ENCODE results near the gene ZNF552. TPM values are rescaled to one million over a fixed set of nuclear protein-coding genes. Genes with fewer than 3 reads are reported as not detected.

Gene ZNF552
- total RNA-seq, 1 experiment from 2014 or later, result 13.1 TPM

DNA sequence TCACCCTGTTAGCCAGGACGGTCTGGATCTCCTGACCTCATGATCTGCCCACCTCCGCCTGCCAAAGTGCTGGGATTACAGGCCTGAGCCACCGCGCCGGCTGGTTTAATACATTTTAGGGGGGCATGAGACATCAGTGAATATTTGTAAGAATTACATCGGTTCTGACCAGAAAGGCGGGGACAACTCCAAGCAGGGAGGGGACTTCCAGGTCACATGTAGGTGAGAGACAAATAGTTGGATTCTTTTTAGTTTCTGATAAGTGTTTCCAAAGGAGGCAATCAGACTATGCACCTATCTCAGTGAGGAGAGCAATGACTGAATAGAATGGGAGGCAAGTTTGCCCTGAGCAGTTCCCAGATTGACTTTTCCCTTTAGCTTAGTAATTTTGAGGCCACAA lies 3.7 kb upstream of the ZNF552 start:
- peaks cover 13% of the 10 kb centered on the region for H3K36me3 Mint-ChIP-seq
- H3K4me1 Mint-ChIP-seq, result peaks cover 57% of the 10 kb centered on the region
- no peak for ATAC-seq
- peak overlapping the region; percentile 96 for H3K27ac Mint-ChIP-seq
- POLR2A ChIA-PET, result interaction anchor here (1.5 to 2.3 kb wide), 3 partner anchors 12 to 72 kb away, joined by 7 to 10 read pairs (median 8); partner anchors contain the start of genes ZNF586, ZNF587B and ZNF776
- DNase-seq (ENCODE audit: low spot score), result no peak
- TF ChIP-seq, protein P1, sequence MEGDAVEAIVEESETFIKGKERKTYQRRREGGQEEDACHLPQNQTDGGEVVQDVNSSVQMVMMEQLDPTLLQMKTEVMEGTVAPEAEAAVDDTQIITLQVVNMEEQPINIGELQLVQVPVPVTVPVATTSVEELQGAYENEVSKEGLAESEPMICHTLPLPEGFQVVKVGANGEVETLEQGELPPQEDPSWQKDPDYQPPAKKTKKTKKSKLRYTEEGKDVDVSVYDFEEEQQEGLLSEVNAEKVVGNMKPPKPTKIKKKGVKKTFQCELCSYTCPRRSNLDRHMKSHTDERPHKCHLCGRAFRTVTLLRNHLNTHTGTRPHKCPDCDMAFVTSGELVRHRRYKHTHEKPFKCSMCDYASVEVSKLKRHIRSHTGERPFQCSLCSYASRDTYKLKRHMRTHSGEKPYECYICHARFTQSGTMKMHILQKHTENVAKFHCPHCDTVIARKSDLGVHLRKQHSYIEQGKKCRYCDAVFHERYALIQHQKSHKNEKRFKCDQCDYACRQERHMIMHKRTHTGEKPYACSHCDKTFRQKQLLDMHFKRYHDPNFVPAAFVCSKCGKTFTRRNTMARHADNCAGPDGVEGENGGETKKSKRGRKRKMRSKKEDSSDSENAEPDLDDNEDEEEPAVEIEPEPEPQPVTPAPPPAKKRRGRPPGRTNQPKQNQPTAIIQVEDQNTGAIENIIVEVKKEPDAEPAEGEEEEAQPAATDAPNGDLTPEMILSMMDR (IDR thresholded peaks at IDR 0.05), result no peak
- TF ChIP-seq TEAD1 (CRISPR knock-in tag; IDR thresholded peaks at IDR 0.05) (no peak), RORB (CRISPR knock-in tag; IDR thresholded peaks at IDR 0.05) (no peak), ZNF232 (CRISPR knock-in tag; IDR thresholded peaks at IDR 0.05) (no peak), ZNF263 (CRISPR knock-in tag; IDR thresholded peaks at IDR 0.05; ENCODE audit: low read depth) (no peak)
- TF ChIP-seq, protein P2, sequence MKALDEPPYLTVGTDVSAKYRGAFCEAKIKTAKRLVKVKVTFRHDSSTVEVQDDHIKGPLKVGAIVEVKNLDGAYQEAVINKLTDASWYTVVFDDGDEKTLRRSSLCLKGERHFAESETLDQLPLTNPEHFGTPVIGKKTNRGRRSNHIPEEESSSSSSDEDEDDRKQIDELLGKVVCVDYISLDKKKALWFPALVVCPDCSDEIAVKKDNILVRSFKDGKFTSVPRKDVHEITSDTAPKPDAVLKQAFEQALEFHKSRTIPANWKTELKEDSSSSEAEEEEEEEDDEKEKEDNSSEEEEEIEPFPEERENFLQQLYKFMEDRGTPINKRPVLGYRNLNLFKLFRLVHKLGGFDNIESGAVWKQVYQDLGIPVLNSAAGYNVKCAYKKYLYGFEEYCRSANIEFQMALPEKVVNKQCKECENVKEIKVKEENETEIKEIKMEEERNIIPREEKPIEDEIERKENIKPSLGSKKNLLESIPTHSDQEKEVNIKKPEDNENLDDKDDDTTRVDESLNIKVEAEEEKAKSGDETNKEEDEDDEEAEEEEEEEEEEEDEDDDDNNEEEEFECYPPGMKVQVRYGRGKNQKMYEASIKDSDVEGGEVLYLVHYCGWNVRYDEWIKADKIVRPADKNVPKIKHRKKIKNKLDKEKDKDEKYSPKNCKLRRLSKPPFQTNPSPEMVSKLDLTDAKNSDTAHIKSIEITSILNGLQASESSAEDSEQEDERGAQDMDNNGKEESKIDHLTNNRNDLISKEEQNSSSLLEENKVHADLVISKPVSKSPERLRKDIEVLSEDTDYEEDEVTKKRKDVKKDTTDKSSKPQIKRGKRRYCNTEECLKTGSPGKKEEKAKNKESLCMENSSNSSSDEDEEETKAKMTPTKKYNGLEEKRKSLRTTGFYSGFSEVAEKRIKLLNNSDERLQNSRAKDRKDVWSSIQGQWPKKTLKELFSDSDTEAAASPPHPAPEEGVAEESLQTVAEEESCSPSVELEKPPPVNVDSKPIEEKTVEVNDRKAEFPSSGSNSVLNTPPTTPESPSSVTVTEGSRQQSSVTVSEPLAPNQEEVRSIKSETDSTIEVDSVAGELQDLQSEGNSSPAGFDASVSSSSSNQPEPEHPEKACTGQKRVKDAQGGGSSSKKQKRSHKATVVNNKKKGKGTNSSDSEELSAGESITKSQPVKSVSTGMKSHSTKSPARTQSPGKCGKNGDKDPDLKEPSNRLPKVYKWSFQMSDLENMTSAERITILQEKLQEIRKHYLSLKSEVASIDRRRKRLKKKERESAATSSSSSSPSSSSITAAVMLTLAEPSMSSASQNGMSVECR (CRISPR knock-in tag; IDR thresholded peaks at IDR 0.05; ENCODE audit: borderline replicate concordance), result no peak
- TF ChIP-seq, protein P3, sequence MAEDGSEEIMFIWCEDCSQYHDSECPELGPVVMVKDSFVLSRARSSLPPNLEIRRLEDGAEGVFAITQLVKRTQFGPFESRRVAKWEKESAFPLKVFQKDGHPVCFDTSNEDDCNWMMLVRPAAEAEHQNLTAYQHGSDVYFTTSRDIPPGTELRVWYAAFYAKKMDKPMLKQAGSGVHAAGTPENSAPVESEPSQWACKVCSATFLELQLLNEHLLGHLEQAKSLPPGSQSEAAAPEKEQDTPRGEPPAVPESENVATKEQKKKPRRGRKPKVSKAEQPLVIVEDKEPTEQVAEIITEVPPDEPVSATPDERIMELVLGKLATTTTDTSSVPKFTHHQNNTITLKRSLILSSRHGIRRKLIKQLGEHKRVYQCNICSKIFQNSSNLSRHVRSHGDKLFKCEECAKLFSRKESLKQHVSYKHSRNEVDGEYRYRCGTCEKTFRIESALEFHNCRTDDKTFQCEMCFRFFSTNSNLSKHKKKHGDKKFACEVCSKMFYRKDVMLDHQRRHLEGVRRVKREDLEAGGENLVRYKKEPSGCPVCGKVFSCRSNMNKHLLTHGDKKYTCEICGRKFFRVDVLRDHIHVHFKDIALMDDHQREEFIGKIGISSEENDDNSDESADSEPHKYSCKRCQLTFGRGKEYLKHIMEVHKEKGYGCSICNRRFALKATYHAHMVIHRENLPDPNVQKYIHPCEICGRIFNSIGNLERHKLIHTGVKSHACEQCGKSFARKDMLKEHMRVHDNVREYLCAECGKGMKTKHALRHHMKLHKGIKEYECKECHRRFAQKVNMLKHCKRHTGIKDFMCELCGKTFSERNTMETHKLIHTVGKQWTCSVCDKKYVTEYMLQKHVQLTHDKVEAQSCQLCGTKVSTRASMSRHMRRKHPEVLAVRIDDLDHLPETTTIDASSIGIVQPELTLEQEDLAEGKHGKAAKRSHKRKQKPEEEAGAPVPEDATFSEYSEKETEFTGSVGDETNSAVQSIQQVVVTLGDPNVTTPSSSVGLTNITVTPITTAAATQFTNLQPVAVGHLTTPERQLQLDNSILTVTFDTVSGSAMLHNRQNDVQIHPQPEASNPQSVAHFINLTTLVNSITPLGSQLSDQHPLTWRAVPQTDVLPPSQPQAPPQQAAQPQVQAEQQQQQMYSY (CRISPR knock-in tag; IDR thresholded peaks at IDR 0.05), result no peak
- TF ChIP-seq, protein P4, sequence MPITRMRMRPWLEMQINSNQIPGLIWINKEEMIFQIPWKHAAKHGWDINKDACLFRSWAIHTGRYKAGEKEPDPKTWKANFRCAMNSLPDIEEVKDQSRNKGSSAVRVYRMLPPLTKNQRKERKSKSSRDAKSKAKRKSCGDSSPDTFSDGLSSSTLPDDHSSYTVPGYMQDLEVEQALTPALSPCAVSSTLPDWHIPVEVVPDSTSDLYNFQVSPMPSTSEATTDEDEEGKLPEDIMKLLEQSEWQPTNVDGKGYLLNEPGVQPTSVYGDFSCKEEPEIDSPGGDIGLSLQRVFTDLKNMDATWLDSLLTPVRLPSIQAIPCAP (CRISPR knock-in tag; IDR thresholded peaks at IDR 0.05), result no peak
- TF ChIP-seq, protein P5, sequence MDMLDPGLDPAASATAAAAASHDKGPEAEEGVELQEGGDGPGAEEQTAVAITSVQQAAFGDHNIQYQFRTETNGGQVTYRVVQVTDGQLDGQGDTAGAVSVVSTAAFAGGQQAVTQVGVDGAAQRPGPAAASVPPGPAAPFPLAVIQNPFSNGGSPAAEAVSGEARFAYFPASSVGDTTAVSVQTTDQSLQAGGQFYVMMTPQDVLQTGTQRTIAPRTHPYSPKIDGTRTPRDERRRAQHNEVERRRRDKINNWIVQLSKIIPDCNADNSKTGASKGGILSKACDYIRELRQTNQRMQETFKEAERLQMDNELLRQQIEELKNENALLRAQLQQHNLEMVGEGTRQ (CRISPR knock-in tag; IDR thresholded peaks at IDR 0.05), result no peak
- TF ChIP-seq, protein P6, sequence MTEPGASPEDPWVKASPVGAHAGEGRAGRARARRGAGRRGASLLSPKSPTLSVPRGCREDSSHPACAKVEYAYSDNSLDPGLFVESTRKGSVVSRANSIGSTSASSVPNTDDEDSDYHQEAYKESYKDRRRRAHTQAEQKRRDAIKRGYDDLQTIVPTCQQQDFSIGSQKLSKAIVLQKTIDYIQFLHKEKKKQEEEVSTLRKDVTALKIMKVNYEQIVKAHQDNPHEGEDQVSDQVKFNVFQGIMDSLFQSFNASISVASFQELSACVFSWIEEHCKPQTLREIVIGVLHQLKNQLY (CRISPR knock-in tag; IDR thresholded peaks at IDR 0.05), result no peak
- TF ChIP-seq, protein P7, sequence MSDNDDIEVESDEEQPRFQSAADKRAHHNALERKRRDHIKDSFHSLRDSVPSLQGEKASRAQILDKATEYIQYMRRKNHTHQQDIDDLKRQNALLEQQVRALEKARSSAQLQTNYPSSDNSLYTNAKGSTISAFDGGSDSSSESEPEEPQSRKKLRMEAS (CRISPR knock-in tag; IDR thresholded peaks at IDR 0.05), result no peak
- CTCF ChIA-PET, result interaction anchor here (1.0 to 2.6 kb wide), 5 partner anchors 11 to 109 kb away, joined by 3 to 12 read pairs (median 7); partner anchors contain the start of genes ZNF154 and ZNF587B
- H3K9me3 Mint-ChIP-seq, result no peaks in the 10 kb centered on the region
- H3K4me3 Mint-ChIP-seq, result peak overlapping the region; percentile 97
- no peaks in the 10 kb centered on the region for H3K27me3 Mint-ChIP-seq (ENCODE audit: low read depth)

DNA sequence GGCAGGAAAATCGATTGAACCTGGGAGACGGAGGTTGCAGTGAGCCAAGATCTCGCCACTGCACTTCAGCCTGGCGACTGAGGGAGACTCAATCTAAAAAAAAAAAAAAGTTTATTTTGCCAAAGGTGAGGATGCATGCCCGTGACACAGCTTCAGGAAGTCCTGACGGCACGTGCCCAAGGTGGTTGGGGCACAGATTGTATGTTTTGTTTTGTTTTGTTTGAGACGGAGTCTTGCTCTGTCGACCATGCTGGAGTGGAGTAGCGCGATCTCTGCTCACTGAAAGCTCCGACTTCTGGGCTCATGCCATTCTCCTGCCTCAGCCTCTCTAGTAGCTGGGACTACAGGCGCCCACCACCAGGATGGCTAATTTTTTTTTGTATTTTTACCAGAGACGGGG lies 3.3 kb upstream of the ZNF552 start:
- POLR2A ChIA-PET, result interaction anchor here (2.3 kb wide), 1 partner anchor 49 kb away, joined by 7 read pairs; the partner anchor contains the start of gene ZNF586
- H3K27ac Mint-ChIP-seq, result peak overlapping the region; percentile 96
- ATAC-seq (no peak), DNase-seq (ENCODE audit: low spot score) (no peak)
- no peaks in the 10 kb centered on the region for H3K27me3 Mint-ChIP-seq (ENCODE audit: low read depth)
- H3K4me3 Mint-ChIP-seq, result peak overlapping the region; percentile 97
- H3K9me3 Mint-ChIP-seq, result no peaks in the 10 kb centered on the region
- H3K36me3 Mint-ChIP-seq, result peaks cover 13% of the 10 kb centered on the region
- CTCF ChIA-PET, result interaction anchor here (2.0 to 2.6 kb wide), 2 partner anchors 12 to 13 kb away, joined by 7 to 12 read pairs; partner anchors contain the start of gene ZNF587B
- H3K4me1 Mint-ChIP-seq, result peaks cover 56% of the 10 kb centered on the region
- TF ChIP-seq, protein P8, sequence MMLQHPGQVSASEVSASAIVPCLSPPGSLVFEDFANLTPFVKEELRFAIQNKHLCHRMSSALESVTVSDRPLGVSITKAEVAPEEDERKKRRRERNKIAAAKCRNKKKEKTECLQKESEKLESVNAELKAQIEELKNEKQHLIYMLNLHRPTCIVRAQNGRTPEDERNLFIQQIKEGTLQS (CRISPR knock-in tag; conservative IDR thresholded peaks at IDR 0.05), result no peak
- TF ChIP-seq ZNF423 (CRISPR knock-in tag; IDR thresholded peaks at IDR 0.05) (no peak), CBFB (CRISPR knock-in tag; IDR thresholded peaks at IDR 0.05; ENCODE audit: low read depth) (no peak), HMGA2 (CRISPR knock-in tag; IDR thresholded peaks at IDR 0.05) (no peak), SMAD3 (CRISPR knock-in tag; IDR thresholded peaks at IDR 0.05; ENCODE audit: borderline replicate concordance) (no peak), GRHL2 (CRISPR knock-in tag; IDR thresholded peaks at IDR 0.05; ENCODE audit: insufficient replicate concordance, severe bottlenecking) (no peak), ELF4 (CRISPR knock-in tag; IDR thresholded peaks at IDR 0.05; ENCODE audit: low read depth) (no peak)
- TF ChIP-seq, protein P9, sequence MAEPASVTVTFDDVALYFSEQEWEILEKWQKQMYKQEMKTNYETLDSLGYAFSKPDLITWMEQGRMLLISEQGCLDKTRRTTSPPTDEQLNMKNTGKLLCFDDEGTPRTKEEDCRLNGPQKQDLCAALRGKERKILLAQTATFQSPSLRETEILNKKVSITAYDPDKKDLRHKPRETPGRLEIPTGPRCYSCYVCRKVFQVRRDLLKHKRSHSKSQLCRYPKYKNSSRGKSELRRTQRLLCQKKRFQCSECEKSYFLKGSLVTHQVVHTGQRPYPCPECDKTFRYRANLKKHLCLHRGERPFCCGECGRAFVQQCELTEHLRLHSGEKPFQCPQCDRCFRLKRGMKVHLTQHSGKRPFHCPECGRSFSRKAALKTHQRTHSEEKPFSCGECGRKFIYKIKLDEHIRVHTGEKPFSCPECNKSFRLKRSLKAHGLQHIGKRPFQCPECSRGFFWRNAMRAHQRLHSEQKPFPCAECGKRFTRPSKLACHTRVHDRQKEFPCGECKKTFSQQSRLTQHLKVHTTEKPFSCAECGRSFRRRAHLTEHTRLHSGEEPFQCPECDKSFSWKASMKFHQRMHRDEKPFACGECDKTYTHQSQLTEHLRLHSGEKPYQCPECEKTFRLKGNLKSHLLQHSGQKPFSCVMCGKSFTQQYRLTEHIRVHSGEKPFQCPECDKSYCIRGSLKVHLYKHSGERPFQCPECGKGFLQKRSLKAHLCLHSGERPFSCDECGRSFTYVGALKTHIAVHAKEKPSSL (CRISPR knock-in tag; conservative IDR thresholded peaks at IDR 0.05), result no peak
